GM20431 (cell line): ENCODE measurements around the gene ABCC3.

Source experiments
- in situ Hi-C: fragments of 300-500 bp; cut with MseI, MboI; formaldehyde crosslinking; loops from one replicate; pipeline ENCODE4 v1.15.0; 2020; ENCODE audit warnings: low sequenced_read_pairs; ENCODE audit not compliant: unreplicated experiment

ABCC3 gene

GRCh38 chr17:50638966-50639713, 4.5 kb downstream of the ABCC3 start:
- in situ Hi-C loops = no loop called here

- in situ Hi-C loops = no loop called here
Measured at GRCh38 chr17:50640686-50641351, 6.1 kb downstream of the ABCC3 start.

GRCh38 chr17:50641357-50641756, 6.7 kb downstream of the ABCC3 start:
- in situ Hi-C loops = no loop called here

GRCh38 chr17:50642071-50642721, 7.5 kb downstream of the ABCC3 start:
- in situ Hi-C loops = no loop called here

- in situ Hi-C loops = no loop called here
Measured at GRCh38 chr17:50642722-50643656, 8.3 kb downstream of the ABCC3 start.

DNA sequence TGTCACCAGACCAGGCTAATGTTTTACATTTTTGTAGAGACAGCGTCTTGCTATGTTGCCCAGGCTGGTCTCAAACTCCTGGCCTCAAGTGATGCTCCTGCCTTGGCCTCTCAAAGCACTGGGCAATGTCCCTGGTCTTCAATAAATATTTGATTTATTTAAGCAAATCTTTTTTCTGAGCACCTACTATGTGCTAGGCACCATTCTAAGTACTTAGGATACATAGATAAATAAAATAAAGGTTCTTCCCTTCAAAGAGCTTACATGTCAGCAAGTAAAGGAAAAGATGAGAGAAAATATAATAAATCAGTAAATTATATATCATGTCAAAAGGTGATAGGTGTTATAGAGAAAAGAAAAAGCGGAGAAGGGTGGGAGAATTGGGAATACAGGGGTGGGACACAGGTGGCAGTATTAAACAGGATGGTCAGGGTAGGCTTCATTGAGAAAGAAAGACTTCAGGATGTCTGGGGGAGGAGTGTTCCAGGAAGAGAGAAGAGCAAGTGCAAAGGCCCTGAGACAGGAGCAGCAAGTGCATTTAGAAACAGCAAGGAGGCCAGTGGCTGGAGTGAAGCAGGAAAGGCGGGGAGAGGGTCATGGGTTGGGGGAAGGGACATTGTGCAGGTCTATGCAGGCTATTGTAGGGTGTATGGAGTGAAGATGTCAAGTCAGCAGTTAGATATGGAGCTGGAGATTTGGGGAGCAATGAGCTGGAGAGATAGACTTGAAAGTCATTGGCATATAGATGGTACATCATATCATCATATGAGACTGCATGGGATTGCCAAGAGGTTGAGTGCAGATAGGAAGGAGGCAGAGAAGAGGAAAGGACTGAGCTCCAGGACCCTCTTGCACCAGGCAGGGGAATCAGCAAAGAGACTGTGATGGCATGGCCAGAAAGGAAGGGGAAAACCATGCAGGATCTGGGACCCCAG, 11.3 kb downstream of the ABCC3 start:
- in situ Hi-C loops = no loop called here

DNA sequence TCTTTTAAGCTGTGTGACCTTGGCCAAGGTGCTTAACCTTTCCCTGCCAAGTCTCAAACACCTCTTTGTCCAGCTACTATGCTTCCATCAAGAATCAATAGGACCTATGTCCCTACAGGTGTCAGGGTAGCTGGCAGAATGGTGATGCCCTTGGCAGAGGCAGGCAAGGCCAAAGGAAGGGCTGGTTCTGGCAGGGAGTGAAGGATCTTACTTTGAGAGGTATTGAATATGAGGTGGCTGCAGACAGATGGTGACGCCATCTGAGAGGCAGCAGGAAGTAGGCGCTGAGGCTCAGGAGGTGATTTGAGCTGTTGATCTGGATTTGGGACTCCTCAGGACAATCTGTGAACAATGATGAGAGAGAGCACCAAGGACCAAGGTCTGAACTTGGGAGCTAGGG, 12.5 kb downstream of the ABCC3 start:
- in situ Hi-C loops = no loop called here

DNA sequence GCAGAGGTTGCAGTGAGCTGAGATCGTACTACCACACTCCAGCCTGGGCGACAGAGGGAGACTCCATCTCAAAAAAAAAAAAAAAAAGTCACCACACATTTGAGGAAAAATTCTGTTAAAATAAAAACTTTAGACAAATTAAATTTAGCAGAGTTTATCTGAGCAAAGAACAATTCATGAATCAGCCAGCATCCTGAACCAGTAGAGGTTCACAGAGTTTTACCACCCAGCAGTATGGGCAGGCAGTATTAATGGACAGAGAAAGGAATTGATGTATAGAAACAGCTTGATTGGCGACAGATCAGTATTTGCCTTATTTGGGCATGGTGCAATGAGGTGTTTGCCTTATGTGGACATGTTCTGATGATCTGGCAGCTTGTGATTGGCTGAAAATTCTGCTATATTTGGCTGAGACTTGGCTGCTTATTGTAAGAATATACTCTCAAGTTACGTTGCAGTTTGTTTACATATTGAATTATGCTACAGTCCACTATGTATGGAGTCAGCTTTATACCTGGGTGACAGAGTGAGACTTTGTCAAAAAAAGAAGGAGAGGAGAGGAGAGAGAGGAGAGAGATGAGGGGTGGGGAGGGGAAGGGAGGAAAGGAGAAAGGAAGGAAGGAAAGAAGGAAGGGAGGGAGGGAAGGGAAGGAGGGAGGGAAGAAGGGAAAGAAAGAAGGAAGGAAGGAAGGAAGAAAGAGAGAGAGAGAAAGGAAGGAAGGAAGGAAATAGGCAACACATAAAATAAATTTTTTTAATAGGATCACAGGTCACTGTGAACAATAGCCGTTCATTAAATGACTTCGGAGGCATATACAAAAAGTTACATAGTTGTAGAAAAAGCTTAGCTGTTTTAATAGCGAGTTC, 14.6 kb downstream of the ABCC3 start:
- in situ Hi-C loops = no loop called here

- in situ Hi-C loops = no loop called here
Measured at GRCh38 chr17:50651661-50652060, 17.0 kb downstream of the ABCC3 start.

DNA sequence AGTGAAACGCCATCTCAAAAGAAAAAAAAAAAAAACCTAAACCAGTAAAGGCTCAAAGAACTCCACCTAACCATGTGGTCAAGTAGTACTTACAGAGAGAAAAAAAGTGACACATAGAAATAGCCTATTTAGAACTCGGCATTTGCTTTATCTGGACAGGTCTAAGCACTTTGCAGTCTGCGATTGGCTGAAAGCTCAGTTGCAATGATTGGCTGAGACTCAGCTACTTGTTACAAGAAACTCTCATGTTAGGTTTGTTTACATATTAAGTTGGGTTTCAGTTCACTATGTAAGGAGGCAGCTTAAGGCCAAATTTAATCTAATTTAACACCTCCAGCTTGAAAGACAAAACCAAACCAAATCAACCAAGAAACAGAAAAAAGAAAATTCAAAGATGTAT, 19.1 kb downstream of the ABCC3 start:
- in situ Hi-C loops = no loop called here

GRCh38 chr17:50656509-50656908, 21.8 kb downstream of the ABCC3 start:
- in situ Hi-C loops = no loop called here

DNA sequence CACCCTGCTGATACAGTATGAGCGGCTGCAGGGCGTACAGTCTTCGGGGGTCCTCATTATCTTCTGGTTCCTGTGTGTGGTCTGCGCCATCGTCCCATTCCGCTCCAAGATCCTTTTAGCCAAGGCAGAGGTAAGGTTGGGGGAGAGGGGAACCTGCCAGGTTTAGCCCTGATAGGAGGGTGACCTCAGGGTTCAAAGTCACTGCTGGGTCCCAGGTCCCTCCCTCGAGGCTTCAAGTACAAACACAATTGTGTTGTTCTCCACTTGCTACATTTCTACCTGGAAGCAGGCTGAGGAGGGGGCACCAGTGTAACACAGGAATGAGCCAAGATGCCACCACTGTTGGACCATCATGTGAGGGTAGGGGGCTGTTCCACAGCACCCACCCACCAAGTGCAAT, 22.4 kb downstream of the ABCC3 start:
- in situ Hi-C loops = no loop called here

GRCh38 chr17:50657627-50658026, 22.9 kb downstream of the ABCC3 start:
- in situ Hi-C loops = no loop called here

GRCh38 chr17:50658616-50659015, 23.9 kb downstream of the ABCC3 start:
- in situ Hi-C loops = no loop called here

DNA sequence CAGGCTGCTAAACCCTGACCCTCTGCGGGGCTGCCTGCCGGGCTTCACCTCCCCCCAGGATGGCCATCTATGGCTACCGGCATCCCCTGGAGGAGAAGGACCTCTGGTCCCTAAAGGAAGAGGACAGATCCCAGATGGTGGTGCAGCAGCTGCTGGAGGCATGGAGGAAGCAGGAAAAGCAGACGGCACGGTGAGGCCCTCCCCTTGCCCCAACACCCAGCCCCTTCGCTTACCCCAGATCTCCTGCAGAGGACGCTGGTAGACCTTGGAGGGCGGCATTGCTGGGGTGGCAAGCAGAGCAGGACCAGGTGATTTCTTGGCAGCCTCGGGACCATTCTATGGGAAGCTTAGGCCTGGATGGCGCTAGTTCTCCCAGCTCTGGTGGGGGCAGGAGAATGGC, 24.5 kb downstream of the ABCC3 start:
- in situ Hi-C loops = no loop called here

GRCh38 chr17:50660042-50660886, 25.6 kb downstream of the ABCC3 start:
- in situ Hi-C loops = no loop called here

GRCh38 chr17:50660887-50661345, 26.2 kb downstream of the ABCC3 start:
- in situ Hi-C loops = no loop called here
